KOPT-K1 (cell line): ENCODE measurements around the gene GOLT1A.

Experiments
- H3K27ac ChIP-seq: fragments of 200-600 bp; sonication (generic); 2 replicates; pipeline ENCODE4 v1.5.1; 2016; ENCODE audit warnings: antibody characterized with exemption, mild to moderate bottlenecking, low read depth, low read length; ENCODE audit not compliant: poor library complexity, severe bottlenecking
- H3K36me3 ChIP-seq: fragments of 200-600 bp; sonication (generic); 2 replicates; pipeline ENCODE4 v1.5.1; 2017; ENCODE audit warnings: antibody characterized with exemption, mild to moderate bottlenecking, low read length, moderate library complexity; ENCODE audit not compliant: insufficient read depth
- H3K9me3 ChIP-seq: fragments of 200-600 bp; sonication (generic); 2 replicates; pipeline ENCODE4 v1.5.1; 2017; ENCODE audit warnings: antibody characterized with exemption, low read length, mild to moderate bottlenecking; ENCODE audit not compliant: insufficient read depth, poor library complexity, severe bottlenecking

GOLT1A gene

DNA sequence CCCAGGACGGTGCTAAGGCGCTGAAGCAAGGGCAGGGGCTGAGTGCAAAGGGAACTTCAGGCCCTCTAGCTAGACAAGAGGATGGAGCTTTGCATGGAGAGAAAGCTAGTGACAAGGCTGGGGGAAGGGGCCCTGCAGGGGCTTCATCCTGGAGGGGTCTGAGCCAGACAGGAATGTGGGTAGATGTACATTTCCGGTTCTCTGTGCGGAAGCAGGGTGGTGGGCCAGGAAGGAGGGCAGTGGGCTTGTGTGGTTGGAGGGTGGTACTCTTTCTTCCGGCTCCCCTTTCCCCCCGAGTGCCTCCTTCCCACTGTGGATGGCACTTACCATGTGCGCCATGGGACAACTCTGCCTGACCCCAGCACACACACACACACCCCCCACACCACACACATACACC is 19.0 kb downstream of the GOLT1A start:
- Histone ChIP-seq H3K27ac (no peak overlapping the region), H3K9me3 (no peaks in the 10 kb centered on the region), H3K36me3 (no peaks in the 10 kb centered on the region)

DNA sequence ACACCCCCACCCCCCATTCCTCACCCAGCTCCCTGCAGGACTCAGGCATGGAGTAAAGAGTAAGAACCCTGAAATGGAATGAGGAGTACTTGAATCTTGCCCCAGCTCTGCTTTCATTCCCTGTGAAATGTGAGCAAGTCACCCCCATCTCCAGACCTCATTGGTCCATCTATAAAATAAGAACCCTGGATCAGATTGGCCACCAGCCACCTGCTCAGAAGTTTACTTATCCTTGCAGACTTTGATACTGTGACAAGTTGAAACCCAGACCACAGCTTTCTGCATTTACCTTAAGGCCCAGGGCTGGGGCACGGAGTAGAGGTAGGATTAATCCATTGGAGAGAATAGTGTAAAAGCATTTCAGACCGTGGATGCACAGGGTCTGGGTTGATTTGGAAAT is 19.7 kb downstream of the GOLT1A start:
- Histone ChIP-seq H3K27ac (no peak overlapping the region), H3K36me3 (no peaks in the 10 kb centered on the region), H3K9me3 (no peaks in the 10 kb centered on the region)

DNA sequence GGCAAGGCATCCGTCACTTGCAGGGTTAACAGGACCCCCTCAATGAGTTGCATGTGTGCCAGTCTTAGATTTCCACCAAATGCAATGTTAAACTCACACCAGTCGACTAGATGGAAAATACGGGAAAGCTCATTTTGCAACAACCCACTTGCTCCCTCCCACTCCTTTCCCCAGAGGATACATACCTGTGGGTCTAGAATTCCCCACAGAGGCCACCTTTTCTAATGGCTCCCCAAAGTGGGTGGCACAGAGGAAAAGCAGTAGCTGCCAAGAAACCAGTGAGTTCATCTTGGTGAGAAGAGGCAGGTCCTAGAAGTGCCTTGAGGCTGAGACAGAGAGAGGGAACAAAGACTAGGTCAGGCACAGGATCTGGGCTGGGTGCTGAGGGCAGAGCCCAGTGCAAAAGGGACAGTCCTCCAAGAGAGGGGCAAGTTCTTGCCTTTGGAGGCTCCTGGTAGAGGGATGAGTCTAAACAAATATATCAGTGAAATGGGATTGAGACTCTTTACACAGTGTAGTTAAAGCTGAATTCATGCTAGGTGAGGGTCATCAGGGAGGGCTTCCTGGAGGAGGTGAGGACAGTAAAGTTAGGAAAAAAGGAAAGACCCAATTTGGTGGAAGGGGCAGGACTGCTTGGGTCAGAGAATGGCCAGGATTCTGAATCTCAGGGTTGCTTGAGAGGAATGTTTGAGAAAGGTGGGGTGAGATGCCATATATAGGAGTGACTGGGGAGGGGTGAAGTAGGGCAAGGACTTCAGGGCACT is 21.0 kb downstream of the GOLT1A start:
- H3K27ac ChIP-seq: no peak overlapping the region
- no peaks in the 10 kb centered on the region for H3K36me3 ChIP-seq
- no peaks in the 10 kb centered on the region for H3K9me3 ChIP-seq

DNA sequence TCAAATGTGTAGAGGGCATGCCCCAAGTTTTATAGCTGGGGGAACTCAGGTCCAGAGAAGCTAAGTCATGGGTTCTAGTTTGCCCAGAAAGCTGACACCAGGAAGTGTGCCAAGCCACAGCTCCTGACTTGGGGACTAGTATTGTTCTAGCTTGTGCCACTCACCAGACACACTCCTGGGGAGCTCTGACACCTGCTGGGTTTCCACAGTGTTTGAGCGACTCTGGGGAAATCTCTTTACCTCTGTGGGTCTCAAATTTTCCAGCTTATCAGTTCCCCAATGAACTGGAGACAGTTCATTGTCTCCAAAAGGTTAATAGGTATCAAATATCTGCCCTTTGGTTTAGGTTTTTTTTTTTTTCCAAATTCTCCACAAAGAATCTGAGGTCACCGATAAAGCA is 21.7 kb downstream of the GOLT1A start:
- Histone ChIP-seq H3K27ac (no peak overlapping the region), H3K36me3 (no peaks in the 10 kb centered on the region), H3K9me3 (no peaks in the 10 kb centered on the region)

DNA sequence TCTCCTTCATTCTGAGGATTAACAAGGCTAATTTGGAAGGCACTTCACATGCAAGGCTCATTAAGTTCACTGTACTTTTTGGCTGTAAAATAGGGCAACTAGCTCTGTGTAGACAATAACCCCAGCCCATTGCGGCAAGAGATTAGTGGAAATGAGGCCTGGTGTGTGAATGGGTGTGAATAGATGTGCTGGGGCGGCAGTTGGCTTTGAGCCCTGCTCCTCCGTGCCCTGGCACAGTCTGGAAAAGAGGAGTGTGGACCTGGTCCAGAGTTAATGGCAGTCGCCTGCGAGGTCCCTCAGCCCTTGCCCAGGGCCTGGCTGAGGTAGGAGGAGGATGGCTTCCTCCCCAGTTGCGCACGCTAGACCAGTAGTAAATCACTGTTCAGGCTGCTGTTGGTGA is 22.3 kb downstream of the GOLT1A start:
- Histone ChIP-seq H3K27ac (no peak overlapping the region), H3K36me3 (no peaks in the 10 kb centered on the region), H3K9me3 (no peaks in the 10 kb centered on the region)

DNA sequence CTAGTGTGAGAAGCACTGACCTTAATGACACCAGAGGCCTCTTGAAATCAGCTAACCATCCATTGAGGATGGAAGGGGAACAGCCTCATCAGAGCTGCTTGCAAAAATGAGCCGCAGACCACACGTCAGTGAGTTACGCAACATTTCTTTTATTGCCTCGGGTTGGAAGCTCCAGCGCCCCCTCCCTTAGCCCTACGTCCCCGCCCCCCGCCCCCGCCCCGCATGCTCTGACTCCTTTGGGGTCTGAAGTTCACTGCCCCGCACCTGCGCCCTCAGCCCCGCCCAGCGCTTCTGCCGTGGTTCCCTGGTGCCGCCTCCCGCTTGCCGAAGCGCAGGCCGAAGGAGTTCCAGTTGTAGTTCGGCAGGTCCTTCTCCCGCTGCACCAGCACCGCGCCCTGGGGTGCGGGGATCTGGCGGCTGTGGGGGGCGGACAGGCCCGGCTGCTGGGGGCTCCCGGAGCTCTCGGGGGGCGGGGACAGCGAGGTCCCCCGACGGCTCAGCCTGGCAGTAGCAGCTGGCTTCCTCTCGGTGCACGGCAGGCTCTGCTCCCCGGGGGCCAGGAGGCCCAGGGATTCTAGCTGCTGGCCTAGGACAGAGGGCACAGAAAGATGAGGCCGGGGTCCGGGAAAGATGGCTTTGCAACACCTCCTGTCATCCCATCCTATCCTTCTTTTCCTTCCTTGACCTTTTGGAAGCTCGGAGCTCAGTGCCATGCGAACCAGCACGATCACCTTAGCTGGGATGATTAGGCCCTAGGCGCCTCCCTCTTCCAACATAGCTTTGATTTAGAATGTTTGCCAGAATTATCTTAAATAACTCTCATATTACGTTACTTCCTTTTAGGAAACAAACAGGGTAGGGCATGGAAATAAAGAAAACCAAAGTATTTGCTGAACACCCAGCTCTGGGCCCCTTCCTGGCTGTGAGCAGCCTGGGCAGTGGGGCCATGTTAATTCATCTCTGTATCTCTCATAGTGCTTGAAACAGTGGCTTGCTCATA is 23.3 kb downstream of the GOLT1A start:
- H3K9me3 ChIP-seq: no peaks in the 10 kb centered on the region
- no peak overlapping the region for H3K27ac ChIP-seq
- H3K36me3 ChIP-seq: no peaks in the 10 kb centered on the region

DNA sequence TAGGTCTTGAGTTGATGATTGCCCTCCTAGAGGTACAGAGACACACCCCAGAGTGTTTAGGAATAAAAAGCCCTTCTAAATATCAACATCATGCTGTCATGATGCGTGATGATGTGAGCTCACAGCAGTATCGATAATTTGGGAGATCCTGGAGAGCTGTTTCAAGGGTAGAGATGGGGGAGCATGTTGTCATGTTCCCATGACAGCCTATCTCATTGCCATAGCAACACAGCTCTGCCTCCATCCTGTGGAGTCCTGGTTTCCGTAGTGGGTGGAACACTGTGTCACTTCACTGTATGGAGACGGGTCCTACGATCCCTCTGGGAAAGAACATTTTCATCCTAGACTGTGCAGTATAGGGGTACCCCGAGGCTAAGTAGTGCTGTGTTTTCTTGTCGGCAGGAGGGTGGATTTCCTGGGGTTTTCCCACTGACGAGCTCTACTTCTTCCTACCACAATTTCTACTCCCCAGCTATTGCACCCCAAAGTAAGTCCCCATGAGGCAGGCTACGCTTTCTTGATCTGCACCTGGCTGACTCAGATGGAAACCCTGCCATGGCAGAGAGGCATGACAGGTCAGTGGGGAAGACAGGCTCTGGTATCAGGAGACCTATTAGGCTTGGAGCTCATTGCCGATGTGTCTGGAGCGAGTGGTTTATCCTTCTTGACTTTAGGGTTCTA is 24.7 kb downstream of the GOLT1A start:
- Histone ChIP-seq H3K36me3 (no peaks in the 10 kb centered on the region), H3K27ac (no peak overlapping the region), H3K9me3 (no peaks in the 10 kb centered on the region)

DNA sequence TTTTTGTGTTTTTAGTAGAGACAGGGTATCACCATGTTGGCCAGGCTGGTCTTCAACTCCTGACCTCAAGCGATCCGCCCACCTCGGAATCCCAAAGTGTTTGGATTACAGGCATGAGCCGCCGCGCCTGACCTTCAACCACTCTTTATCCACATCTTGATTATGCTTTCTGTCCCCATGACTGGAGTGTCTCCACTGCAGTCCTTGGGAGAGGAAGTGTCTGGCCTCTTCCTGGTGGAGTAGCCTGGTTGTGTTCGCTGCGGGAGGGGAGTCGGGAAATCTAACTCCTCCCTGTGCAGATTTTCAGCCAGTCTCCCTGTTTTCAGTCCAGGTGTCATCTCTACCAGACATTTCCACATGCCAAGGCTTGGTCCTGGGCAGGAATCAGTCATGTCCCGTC is 27.2 kb downstream of the GOLT1A start:
- Histone ChIP-seq H3K36me3 (no peaks in the 10 kb centered on the region), H3K27ac (no peak overlapping the region), H3K9me3 (no peaks in the 10 kb centered on the region)

DNA sequence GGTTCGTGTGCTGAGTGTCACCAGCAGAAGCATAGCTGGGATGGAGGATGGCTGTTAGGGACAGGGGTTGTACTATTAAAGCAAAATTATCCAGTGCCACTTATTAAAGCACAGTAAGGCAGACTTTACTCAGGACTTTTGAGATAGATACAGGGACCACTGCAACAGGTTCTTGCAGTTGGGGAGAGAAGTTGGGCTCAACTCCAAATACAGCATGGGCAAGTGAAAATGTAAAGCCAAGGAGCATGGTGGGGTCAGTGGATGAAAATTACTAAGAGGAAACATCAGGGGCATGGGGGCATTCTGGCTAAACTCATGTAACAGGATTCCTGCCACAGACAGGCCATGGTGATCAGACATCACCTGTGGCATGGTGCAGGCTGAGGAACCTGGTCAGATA is 32.7 kb downstream of the GOLT1A start:
- Histone ChIP-seq H3K27ac (no peak overlapping the region), H3K36me3 (no peaks in the 10 kb centered on the region), H3K9me3 (no peaks in the 10 kb centered on the region)

DNA sequence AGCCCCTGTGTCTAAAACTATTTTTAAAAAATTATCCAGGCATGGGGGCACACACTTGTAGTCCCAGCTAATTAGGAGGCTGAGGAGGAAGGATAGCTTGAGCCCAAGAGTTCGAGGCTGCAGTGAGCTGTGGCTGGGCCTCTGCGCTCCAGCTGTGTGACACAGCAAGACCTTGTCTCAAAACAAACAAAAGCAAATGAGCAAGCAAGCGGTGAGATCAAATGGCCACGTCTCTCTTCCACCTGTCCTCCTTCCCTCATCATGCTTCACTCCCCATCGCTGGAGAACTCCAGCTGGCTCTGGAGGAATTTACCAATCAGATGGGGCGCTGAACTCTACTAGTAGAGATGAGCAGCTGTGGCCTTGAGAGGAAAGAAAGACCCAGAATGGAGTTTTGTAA is 33.7 kb downstream of the GOLT1A start:
- Histone ChIP-seq H3K9me3 (no peaks in the 10 kb centered on the region), H3K36me3 (no peaks in the 10 kb centered on the region), H3K27ac (no peak overlapping the region)

DNA sequence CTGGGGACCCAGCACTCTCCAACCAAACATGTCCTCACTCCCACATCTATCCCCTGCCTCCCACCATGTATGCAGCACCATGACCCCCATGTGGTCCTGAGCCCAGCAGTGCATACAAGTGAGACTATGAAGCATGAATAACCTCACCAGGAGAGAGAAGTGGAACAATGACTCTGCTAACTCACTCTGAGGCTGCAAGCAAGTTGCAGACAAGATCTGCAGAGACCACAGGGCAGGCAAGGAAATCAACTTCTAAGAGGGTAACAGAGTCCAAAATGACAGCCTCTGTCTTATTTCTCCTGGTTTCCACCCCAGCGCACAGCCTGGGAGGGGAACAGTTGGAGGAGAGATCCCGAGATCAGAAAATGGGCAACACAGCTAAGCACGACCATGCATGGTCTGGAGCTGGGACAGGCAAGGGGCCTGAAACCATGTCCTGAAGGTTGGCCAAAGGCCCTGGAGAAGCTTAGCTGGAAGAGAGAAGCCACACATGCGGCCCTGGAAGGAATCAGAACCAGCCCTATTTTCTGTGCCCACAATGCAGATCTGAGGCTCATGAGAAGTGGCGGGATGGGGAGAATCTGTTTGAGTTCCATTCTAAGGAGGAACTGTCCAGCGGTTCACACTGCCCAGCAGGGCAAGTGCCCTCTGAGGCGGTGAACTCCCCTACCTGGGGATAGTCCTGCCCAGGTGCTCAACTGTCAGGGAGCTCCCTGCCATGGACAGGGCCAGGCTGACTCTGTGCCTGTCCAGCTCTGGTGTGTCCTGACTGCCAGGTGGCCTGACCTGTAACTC is 35.1 kb downstream of the GOLT1A start:
- Histone ChIP-seq H3K27ac (no peak overlapping the region), H3K36me3 (no peaks in the 10 kb centered on the region), H3K9me3 (no peaks in the 10 kb centered on the region)

DNA sequence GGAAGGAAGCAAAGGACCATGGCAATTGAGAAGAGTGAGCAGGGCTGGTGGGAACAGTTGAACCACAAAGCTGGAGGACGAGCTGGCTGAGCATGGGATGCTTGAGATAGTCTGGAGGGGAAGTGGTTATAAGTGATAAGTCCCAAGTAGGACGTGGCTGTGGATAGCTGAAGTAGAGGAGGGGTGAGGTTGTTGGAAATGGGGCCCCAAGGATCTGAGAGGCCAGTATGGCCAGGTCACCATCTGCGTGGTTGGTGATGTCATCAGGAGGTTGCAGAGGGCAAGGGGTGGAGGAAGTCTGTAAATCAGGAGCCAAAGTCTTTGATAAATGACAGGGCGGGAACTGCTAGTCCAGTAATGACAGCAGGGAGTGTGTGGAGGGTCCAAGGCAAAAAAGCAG is 36.7 kb downstream of the GOLT1A start:
- H3K36me3 ChIP-seq: no peaks in the 10 kb centered on the region
- H3K9me3 ChIP-seq: no peaks in the 10 kb centered on the region
- H3K27ac ChIP-seq: no peak overlapping the region

DNA sequence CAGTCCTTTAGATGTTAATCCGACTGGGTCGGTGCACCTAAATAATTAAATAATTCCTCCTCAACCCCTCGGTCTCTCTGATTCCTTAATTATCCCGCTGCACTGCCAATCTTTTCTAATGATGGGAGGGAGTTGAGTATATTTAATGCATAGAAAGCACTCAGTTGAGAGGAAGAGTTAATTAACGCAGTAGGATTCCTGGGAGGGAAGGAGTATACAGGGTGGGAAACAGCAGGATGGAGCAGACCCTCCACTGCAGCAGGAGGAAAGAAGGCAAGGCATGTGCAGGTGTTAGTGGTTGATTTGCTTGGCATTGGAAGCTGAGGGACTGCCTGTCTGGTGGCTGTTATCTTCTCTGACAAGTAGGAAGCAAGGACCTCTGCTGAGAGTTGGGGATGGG is 37.7 kb downstream of the GOLT1A start:
- H3K36me3 ChIP-seq: no peaks in the 10 kb centered on the region
- no peak overlapping the region for H3K27ac ChIP-seq
- no peaks in the 10 kb centered on the region for H3K9me3 ChIP-seq

DNA sequence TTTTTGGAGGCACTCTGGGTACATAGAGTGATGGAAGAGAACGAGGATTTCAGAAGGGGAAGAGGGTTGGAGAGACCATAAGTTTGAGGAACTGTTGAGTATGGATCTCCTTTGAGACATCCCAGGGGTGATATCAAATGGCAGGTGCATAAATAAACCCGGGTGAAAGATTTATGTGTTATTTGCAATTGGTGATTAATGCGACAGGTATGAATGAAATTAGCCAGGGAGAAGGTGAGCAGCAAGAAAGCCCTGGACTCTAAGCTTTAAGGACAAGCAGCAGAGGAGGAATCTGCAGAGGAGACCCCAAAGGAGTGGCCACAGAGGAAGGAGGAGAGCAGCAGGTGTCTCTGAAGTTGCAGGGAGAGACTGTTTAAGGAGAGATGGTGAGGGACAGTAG is 38.8 kb downstream of the GOLT1A start:
- Histone ChIP-seq H3K9me3 (peaks cover 10% of the 10 kb centered on the region), H3K36me3 (no peaks in the 10 kb centered on the region), H3K27ac (no peak overlapping the region)
